Esophagus muscularis mucosa (tissue), 4 donors: ENCODE measurements around the gene TAF1B. TPM values are rescaled to one million over a fixed set of nuclear protein-coding genes. Genes with fewer than 3 reads are reported as not detected.

Experiments
- DNase-seq: peaks from one replicate; pipeline ENCODE4 v3.0.0-alpha.2; 2017; ENCODE audit errors: extremely low spot score
- H3K27ac ChIP-seq, 4 donors: fragments of 200-600 bp; sonication (generic); replicated peaks in 1 of 4; 1 replicate in 3 of 4; 2 replicates in 1 of 4; pipeline ENCODE4 v1.5.1; 2016 to 2019; ENCODE audit warnings: mild to moderate bottlenecking in 1 of 4
- H3K27me3 ChIP-seq, 4 donors: fragments of 200-600 bp; sonication (generic); one replicate each; pipeline versions ENCODE4 v1.5.1 to v1.6.0; 2016 to 2019
- H3K36me3 ChIP-seq, 4 donors: fragments of 200-600 bp; sonication (generic); one replicate each; pipeline ENCODE4 v1.5.1; 2016 to 2019
- H3K4me1 ChIP-seq, 4 donors: fragments of 200-600 bp; sonication (generic); one replicate each; pipeline ENCODE4 v1.5.1; 2016 to 2019
- H3K4me3 ChIP-seq, 4 donors: fragments of 200-600 bp; sonication (generic); 1 replicate in 2 of 4; 2 replicates in 2 of 4; pipeline ENCODE4 v1.5.1; 2016 to 2019; ENCODE audit warnings: mild to moderate bottlenecking in 4 of 4, moderate library complexity in 1 of 4
- H3K9me3 ChIP-seq, 4 donors: fragments of 200-600 bp; sonication (generic); 1 replicate in 3 of 4; 2 replicates in 1 of 4; pipeline ENCODE4 v1.5.1; 2016 to 2019
- EP300 ChIP-seq: sonication (generic); formaldehyde crosslinking; IDR thresholded peaks from one replicate; pipeline ENCODE4 v1.6.1; 2017; ENCODE audit warnings: antibody characterized with exemption
- POLR2A ChIP-seq: fragments of 450-650 bp; IDR thresholded peaks from one replicate; pipeline ENCODE4 v1.6.1; 2017; ENCODE audit warnings: antibody characterized with exemption, moderate library complexity, mild to moderate bottlenecking, low read depth
- POLR2AphosphoS5 ChIP-seq, 2 donors: sonication (generic); formaldehyde crosslinking; IDR thresholded peaks; one replicate each; pipeline ENCODE4 v1.6.1; 2017; ENCODE audit warnings: antibody characterized with exemption in 2 of 2
- WGBS: methylation state at CpG from one replicate; pipeline ENCODE4 v1.1.5; 2018; 5-methylcytosine and 5-hydroxymethylcytosine counted together
- intact Hi-C: fragments of 100-400 bp; cut with DNase I; formaldehyde crosslinking; loops from one replicate; pipeline ENCODE4 v1.15.1; 2023
- total RNA-seq, 4 donors: library from RNA; depleted of rRNA; stranded (reverse); fragments of >200 nt; gene quantifications; one replicate each; pipeline versions ENCODE4 v1.1.0 to v1.2.1, GENCODE V29; 2016
- TF ChIP-seq, protein P1 (sequence below), 3 experiments: fragments of 200-600 bp in 2 of 3; fragments of 450-650 bp in 1 of 3; sonication (generic) in 2 of 3; IDR thresholded peaks; one replicate each; pipeline ENCODE4 v1.5.1; 2017 to 2019; ENCODE audit warnings: antibody characterized with exemption in 3 of 3, mild to moderate bottlenecking in 2 of 3, moderate library complexity in 1 of 3

Gene TAF1B
- total RNA-seq, 4 donors from 2014 or later, result 7.1 to 10.1 (median 8.0) TPM

DNA sequence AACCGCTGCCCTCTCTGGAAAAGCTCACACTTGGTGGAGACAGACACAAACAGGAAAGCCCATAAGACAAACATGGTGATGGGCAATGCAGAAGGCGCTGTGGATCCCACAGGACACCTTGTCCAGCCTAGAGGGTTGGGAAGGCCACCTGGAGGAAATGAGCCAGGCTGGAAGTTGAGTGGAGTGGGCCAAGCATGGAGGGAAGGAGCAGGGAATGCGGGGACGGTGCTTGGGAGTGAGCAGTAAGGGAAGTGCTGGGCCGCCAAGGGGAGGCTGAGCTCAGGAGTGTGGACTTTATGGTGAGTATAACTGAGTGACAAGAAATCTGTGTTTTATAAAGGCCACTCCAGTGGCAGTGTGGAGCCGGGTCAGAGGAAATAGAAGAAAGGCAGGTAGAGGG is 105.4 kb downstream of the TAF1B start:
- no peak overlapping the region for H3K27ac ChIP-seq
- TF ChIP-seq POLR2AphosphoS5 (IDR thresholded peaks at IDR 0.05) (no peak), POLR2A (no peak), EP300 (no peak)
- TF ChIP-seq, protein P1, sequence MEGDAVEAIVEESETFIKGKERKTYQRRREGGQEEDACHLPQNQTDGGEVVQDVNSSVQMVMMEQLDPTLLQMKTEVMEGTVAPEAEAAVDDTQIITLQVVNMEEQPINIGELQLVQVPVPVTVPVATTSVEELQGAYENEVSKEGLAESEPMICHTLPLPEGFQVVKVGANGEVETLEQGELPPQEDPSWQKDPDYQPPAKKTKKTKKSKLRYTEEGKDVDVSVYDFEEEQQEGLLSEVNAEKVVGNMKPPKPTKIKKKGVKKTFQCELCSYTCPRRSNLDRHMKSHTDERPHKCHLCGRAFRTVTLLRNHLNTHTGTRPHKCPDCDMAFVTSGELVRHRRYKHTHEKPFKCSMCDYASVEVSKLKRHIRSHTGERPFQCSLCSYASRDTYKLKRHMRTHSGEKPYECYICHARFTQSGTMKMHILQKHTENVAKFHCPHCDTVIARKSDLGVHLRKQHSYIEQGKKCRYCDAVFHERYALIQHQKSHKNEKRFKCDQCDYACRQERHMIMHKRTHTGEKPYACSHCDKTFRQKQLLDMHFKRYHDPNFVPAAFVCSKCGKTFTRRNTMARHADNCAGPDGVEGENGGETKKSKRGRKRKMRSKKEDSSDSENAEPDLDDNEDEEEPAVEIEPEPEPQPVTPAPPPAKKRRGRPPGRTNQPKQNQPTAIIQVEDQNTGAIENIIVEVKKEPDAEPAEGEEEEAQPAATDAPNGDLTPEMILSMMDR (IDR thresholded peaks at IDR 0.05), result no peak
- H3K4me3 ChIP-seq, result no peak overlapping the region
- H3K4me1 ChIP-seq, result peaks cover 0 to 19% (median 15%) of the 10 kb centered on the region in 4 donors
- H3K9me3 ChIP-seq, result no peaks in the 10 kb centered on the region
- H3K36me3 ChIP-seq, result no peaks in the 10 kb centered on the region
- H3K27me3 ChIP-seq, result peaks cover 0 to 29% (median 0%) of the 10 kb centered on the region in 4 donors
- intact Hi-C loops, result loop anchor here (10.0 kb wide), 1 partner anchor 134 kb away; no protein-coding TSS in a partner anchor
- peak; percentile 42 for DNase-seq
- 94% methylated on average over 5 of the region's 6 CpGs for WGBS

DNA sequence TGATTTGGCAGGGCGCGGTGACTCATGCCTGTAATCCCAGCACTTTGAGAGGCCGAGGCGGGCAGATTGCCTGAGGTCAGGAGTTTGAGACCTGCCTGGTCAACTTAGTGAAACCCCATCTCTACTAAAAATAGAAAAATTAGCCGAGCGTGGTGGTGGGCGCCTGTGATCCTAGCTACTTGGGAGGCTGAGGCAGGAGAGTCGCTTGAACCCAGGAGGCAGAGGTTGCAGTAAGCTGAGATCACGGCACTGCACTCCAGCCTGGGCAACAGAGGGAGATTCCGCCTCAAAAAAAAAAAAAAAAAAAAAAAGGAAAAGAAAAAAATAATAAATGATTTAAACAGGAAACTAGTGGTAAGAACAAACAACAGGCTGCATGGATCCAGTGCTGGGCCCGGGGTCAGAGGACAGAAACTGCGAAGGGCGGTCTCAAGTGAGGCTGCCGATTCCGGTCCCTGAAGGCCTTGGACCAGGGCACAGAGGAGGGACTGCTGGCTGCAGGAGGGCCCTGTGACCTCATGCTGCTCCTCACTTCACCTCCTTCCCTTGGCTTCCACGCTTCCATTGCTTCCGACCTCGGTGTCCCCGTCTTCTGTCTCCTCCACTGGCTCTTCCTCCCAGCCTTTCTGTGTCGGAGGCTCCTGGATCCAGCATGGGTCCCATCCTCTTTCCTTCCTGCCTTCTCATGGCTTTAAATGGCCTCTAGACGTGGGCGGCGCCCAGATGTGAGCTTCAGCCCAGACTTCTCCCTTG is 106.1 kb downstream of the TAF1B start:
- TF ChIP-seq, protein P1 (IDR thresholded peaks at IDR 0.05), result no peak
- TF ChIP-seq POLR2A, result no peak
- no peak for TF ChIP-seq EP300
- TF ChIP-seq POLR2AphosphoS5 (IDR thresholded peaks at IDR 0.05), result no peak
- no peak overlapping the region for H3K4me3 ChIP-seq
- no peaks in the 10 kb centered on the region for H3K9me3 ChIP-seq
- no peak overlapping the region for H3K27ac ChIP-seq
- peaks cover 0 to 19% (median 15%) of the 10 kb centered on the region in 4 donors for H3K4me1 ChIP-seq
- intact Hi-C loops, result loop anchor here (10.0 kb wide), 1 partner anchor 135 kb away; no protein-coding TSS in a partner anchor
- H3K27me3 ChIP-seq, result peaks cover 0 to 23% (median 0%) of the 10 kb centered on the region in 4 donors
- no peaks in the 10 kb centered on the region for H3K36me3 ChIP-seq
- 94% methylated on average over 23 of the region's 23 CpGs for WGBS
- no peak for DNase-seq

DNA sequence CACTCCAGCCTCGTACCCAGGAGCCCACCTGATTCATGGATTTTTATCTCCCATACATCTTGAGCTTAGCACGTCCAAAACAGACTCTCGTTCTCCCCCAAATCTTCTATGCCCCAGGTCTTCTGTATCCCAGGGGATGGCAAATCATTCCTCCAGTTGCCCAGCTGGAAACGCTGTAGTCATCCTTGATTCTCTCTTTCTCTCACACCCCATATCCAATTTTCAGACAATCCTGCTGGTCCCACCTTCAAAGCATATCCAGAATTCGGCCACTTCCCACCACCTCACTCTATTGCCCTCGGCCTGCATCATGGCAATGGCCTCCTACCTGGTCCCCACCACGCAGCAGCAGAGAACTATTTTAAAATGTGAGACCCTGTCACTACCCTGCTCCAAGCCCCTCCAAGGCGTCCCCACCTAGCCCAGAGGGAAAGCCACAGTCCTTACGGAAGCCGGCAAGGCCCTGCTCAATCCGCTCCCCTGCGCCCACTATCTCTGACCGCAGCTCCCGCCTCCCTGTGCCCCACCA is 106.8 kb downstream of the TAF1B start:
- Histone ChIP-seq H3K27me3 (peaks cover 0 to 17% (median 0%) of the 10 kb centered on the region in 4 donors), H3K36me3 (no peaks in the 10 kb centered on the region), H3K4me3 (no peak overlapping the region), H3K9me3 (no peaks in the 10 kb centered on the region), H3K27ac (no peak overlapping the region), H3K4me1 (peaks cover 0 to 19% (median 15%) of the 10 kb centered on the region in 4 donors)
- 97% methylated on average over 14 of the region's 14 CpGs for WGBS
- DNase-seq, result peak; percentile 75
- TF ChIP-seq EP300 (no peak), POLR2A (no peak), POLR2AphosphoS5 (IDR thresholded peaks at IDR 0.05) (no peak)
- TF ChIP-seq, protein P1 (IDR thresholded peaks at IDR 0.05), result no peak
- intact Hi-C loops, result loop anchor here (2.0 to 10.0 kb wide), 3 partner anchors 105 to 495 kb away; partner anchors contain the start of gene ODC1

DNA sequence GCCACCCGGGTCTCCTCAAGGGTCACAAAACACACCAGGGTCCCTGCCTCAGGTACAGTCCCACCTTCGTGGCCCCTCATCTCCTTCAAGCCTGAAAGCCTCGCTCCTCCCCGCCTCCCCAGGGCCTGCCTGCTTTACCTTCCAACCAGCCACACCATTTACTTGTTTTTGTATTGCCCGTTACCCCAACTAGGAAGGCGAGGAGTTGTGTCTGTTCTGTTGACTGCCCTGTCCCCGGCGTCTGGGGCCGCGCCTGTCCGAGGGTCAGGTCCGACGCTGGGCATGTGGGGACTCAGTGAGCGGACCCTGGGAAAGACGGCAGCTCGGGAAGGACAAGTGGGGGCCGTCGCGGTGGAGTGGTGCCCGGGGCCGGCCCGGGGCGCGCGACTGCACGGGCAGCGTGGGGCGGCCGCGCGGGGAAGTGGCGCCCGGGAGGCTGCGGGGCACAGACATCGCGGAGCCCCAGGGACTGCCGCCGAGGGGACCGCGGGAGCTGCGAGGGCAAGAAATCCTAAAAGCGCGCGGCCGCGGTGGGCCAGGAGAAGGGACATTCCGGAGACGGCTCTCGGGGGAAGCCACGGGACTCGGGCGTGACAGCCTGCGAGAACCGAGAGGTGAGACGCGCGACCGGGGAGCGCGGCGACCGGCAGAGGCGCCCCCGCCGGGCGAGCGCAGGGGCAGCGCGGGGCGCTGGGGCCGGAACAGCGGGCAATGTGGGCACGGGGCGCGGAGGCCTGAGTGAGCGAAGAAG is 107.4 kb downstream of the TAF1B start:
- Histone ChIP-seq H3K27me3 (peaks cover 0 to 11% (median 0%) of the 10 kb centered on the region in 4 donors), H3K27ac (peak overlapping the region; percentile 61 to 79 (median 72)), H3K9me3 (no peaks in the 10 kb centered on the region), H3K36me3 (no peaks in the 10 kb centered on the region), H3K4me3 (peak overlapping the region; percentile 69 to 85 (median 80)), H3K4me1 (peaks cover 0 to 19% (median 15%) of the 10 kb centered on the region in 4 donors)
- intact Hi-C loops, result loop anchor here (2.0 to 10.0 kb wide), 2 partner anchors 106 to 494 kb away; partner anchors contain the start of gene ODC1
- 33% methylated on average over 21 of the region's 76 CpGs for WGBS
- peak; percentile 91 for DNase-seq
- TF ChIP-seq, protein P1 (IDR thresholded peaks at IDR 0.05), result peak in 2 of 3 experiments; percentile 18 to 20
- no peak for TF ChIP-seq POLR2A
